ENCODE measurements around the gene RABGGTB.
"Not testable (repeated sequence)": the region's sequence is repeated elsewhere in the genome, so short reads cannot be mapped to it uniquely, and the experiment has no call there.

The RABGGTB gene

GRCh38 chr1:75795703-75796193 lies 9.7 kb downstream of the RABGGTB start:
- DNase-seq (ENCODE audit: low read depth in 2 of 2): no peak

DNA sequence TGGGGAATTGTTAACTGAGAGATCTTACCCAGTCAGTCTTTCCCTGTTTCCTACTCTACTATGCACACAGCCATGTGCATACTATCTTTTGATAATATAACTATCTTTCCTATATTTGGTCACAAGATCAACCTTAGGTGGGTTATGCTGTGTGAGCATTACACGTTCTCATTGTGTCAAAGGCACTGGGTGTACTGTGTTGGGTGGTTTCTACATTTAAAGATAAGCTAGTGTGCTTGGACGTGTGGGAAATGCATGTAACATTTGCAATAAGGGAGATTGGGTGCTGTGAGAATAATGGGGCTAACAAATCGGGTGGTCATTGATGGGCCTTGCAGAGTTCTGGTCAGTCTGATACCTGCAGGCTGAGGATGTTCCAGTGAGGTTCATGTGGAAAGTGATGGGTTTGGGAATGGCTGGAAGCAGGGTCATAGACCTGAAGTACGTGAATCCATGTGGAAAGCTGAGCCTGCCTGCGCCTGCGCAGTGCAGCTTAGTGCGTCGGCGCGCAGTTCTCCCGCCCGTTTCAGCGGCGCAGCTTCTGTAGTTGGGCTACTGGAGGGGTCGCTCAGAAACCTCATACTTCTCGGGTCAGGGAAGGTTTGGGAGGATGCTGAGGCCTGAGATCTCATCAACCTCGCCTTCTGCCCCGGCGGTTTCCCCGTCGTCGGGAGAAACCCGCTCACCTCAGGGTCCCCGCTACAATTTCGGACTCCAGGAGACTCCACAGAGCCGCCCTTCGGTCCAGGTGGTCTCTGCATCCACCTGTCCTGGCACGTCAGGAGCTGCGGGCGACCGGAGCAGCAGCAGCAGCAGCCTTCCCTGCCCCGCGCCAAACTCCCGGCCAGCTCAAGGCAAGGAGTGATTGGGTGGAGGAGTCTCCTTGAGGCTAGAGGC lies 10.6 kb downstream of the RABGGTB start, which contains the start of gene MSH4:
Gene MSH4 (plus strand): TSS at position 507 of the 897 bp plus-strand sequence. CDS start 104 bp downstream, at position 611.
- no peak for DNase-seq (ENCODE audit: low read depth in 2 of 2)

DNA sequence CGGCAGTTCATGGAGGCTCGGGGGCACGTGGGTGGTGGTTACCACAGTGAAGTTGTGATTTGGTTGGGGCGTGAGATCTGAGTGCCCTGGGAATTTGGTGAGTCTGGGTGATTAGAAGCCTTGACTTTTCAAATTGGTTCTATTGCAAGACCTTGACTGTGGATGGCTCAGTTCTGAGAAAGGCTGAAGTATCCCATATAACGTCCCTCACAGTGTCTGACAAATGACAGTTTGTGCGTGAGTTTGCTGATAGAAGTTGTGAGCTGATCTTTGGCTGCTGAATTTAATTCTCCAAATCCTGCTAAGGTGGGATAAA lies 11.2 kb downstream of the RABGGTB start:
- DNase-seq (ENCODE audit: low read depth in 2 of 2): no peak

- DNase-seq (ENCODE audit: low read depth in 2 of 2): no peak
Observed at GRCh38 chr1:75797606-75798216, 11.7 kb downstream of the RABGGTB start.

DNA sequence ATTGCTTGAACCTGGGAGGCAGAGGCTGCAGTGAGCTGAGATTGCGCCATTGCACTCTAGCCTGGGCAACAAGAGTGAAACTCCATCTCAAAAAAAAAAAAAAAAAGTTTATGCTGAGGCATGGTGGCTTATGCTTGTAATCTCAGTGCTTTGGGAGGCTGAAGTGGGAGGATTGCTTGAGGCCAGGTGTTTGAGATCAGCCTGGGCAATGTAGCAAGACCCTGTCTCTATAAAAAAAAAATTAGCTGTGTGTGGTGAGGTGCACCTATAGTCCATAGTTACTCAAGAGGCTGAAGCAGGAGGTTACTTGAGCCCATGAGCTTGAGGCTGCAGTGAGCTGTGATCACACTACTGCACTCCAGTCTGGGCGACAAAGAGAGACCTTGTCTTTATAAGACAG lies 15.4 kb downstream of the RABGGTB start:
- DNase-seq (ENCODE audit: low read depth in 2 of 2): not testable (repeated sequence)

DNA sequence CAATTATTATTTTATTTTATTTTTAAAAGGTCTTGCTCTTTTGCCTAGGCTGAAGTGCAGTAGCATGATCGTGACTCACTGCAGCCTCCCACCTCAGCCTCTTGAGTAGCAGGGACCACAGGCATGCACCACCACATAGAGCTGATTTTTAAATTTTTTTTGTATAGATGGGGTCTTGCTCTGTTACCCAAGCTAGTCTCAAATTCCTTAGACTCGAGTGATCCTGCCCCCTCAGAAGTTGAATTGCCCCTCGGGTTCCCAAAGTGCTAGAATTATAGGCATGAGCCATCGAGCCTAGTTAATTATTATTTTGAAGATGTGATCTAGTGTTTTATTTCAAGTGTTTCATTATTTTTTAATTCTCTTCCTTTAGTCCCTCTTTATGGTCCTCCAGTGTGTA lies 22.9 kb downstream of the RABGGTB start:
- DNase-seq (ENCODE audit: low read depth in 2 of 2): no peak

DNA sequence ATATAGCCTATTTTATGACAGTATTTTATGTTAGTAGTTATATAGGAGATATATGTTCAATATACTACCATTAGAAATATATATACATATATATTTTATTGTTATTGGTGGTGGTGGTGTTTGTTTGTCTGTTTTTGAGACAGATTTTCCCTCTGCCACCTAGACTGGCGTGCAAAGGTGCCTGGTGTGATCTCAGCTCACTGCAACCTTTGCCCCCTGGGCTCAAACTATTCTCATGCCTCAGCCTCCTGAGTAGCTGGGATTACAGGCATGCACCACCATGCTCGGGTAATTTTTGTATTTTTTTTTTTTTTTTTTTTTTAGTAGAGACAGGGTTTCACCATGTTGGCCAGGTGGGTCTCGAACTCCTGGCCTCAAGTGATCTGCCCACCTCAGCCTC lies 24.1 kb downstream of the RABGGTB start:
- DNase-seq (ENCODE audit: low read depth in 2 of 2): not testable (repeated sequence)

DNA sequence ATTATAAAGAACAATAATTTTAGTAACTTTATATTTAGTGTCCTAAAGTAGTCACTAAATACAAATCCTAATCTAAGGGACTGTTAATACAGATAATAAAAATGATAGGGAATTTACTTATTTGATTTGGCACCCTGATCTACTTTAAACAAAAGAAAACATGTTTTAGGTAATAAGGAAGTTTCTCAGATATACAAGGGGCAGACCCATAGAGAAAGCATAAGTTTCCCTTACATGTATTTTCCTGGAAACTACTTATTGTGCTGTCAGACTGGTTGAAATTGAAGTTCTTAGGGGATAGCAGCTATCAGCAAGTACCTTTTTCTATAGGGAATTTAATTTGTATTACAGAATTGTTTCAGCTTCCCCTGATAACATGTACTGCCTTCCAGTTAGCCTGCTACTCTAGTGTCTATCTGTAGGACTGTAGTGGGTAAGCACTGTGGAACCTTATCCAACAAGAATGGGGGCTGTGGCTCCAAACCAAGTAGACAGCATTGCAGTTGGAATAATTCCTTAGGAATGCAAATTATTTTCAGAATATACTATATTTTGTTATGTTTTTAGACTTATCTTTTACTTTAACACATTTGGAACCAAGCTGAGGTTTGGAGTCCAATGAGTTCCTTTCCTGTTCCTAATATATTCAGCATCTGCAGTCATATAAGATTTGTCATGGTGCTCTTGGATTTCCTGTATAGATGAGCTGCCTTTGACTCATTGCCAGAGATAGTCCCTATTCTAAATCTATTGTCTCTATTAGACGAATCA lies 25.3 kb downstream of the RABGGTB start:
- DNase-seq (ENCODE audit: low read depth in 2 of 2): no peak

- no peak for DNase-seq (ENCODE audit: low read depth in 2 of 2)
Observed at GRCh38 chr1:75812065-75812464, 26.0 kb downstream of the RABGGTB start.

GRCh38 chr1:75823596-75823995 lies 37.5 kb downstream of the RABGGTB start:
- DNase-seq (ENCODE audit: low read depth in 2 of 2): not testable (repeated sequence)

- DNase-seq (ENCODE audit: low read depth in 2 of 2): no peak
Observed at GRCh38 chr1:75836528-75837100, 50.6 kb downstream of the RABGGTB start.

GRCh38 chr1:75838079-75838478 lies 52.0 kb downstream of the RABGGTB start:
- DNase-seq (ENCODE audit: low read depth in 2 of 2): no peak

DNA sequence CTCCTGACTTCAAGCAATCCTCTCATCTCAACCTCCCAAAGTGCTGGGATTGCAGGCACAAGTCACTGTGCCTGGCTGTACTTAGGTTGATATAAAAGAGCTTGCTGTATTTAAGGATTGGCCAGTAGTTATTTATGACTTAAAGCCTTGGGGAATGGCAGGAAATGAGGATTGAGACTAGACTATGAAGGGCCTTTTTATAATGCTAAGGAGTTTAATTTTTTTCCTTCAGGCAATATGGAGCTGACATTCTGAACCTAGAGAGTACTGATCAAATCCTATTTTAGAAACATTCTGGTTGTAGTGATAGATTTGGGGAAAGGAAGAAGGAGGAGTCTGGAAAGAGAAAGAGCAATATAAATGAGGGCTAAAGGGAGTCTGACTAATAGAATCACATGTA lies 55.4 kb downstream of the RABGGTB start:
- no peak for DNase-seq (ENCODE audit: low read depth in 2 of 2)
